ENCODE results near the gene PPP6R3.
A peak's percentile ranks its signal among the peaks of the same experiment; 100 is the strongest.
"Not testable (repeated sequence)": the region's sequence is repeated elsewhere in the genome, so short reads cannot be mapped to it uniquely, and the experiment has no call there.

PPP6R3 gene

GRCh38 chr11:68436162-68436888, 24.2 kb upstream of the PPP6R3 start:
- no peak for DNase-seq (ENCODE audit: low read depth in 2 of 2)

GRCh38 chr11:68436985-68437926, 23.3 kb upstream of the PPP6R3 start:
- no peak for DNase-seq (ENCODE audit: low read depth in 2 of 2)

GRCh38 chr11:68437927-68438657, 22.5 kb upstream of the PPP6R3 start:
- DNase-seq (ENCODE audit: low read depth in 2 of 2), result no peak

GRCh38 chr11:68438658-68439259, 21.8 kb upstream of the PPP6R3 start:
- DNase-seq (ENCODE audit: low read depth in 2 of 2), result no peak

GRCh38 chr11:68439355-68440065, 21.0 kb upstream of the PPP6R3 start:
- no peak for DNase-seq (ENCODE audit: low read depth in 2 of 2)

GRCh38 chr11:68440224-68440623, 20.3 kb upstream of the PPP6R3 start:
- no peak for DNase-seq (ENCODE audit: low read depth in 2 of 2)

- DNase-seq (ENCODE audit: low read depth in 2 of 2), result no peak
These were observed 18.9 kb upstream of the PPP6R3 start for GRCh38 chr11:68441466-68442230.

GRCh38 chr11:68442433-68442832, 18.1 kb upstream of the PPP6R3 start:
- no peak for DNase-seq (ENCODE audit: low read depth in 2 of 2)

- no peak for DNase-seq (ENCODE audit: low read depth in 2 of 2)
These were observed 16.0 kb upstream of the PPP6R3 start for GRCh38 chr11:68444566-68444965.

GRCh38 chr11:68445531-68446035, 15.0 kb upstream of the PPP6R3 start:
- DNase-seq (ENCODE audit: low read depth in 2 of 2), result no peak

- DNase-seq (ENCODE audit: low read depth in 2 of 2), result no peak
These were observed 14.4 kb upstream of the PPP6R3 start for GRCh38 chr11:68446046-68446725.

GRCh38 chr11:68447015-68447801, 13.3 kb upstream of the PPP6R3 start:
- DNase-seq (ENCODE audit: low read depth in 2 of 2), result peak; percentile 44 to 59

- not testable (repeated sequence) for DNase-seq (ENCODE audit: low read depth in 2 of 2)
These were observed 12.6 kb upstream of the PPP6R3 start for GRCh38 chr11:68447914-68448313.

GRCh38 chr11:68448604-68449011, 11.9 kb upstream of the PPP6R3 start:
- DNase-seq (ENCODE audit: low read depth in 2 of 2), result no peak

- DNase-seq (ENCODE audit: low read depth in 2 of 2), result no peak
These were observed 10.6 kb upstream of the PPP6R3 start for GRCh38 chr11:68449951-68450350.

- no peak for DNase-seq (ENCODE audit: low read depth in 2 of 2)
These were observed 9.8 kb upstream of the PPP6R3 start for GRCh38 chr11:68450711-68451110.

- no peak for DNase-seq (ENCODE audit: low read depth in 2 of 2)
These were observed 5.8 kb upstream of the PPP6R3 start for GRCh38 chr11:68454767-68455166.

- no peak for DNase-seq (ENCODE audit: low read depth in 2 of 2)
These were observed 5.1 kb upstream of the PPP6R3 start for GRCh38 chr11:68455485-68455884.
